ENCODE data around the gene HOXD1. TPM values are rescaled to one million over a fixed set of nuclear protein-coding genes. Genes with fewer than 3 reads are reported as not detected.

HOXD1 gene
- total RNA-seq (2021) = not detected in 2 replicates
- long read RNA-seq = 0 reads

- no peak within 1 kb of the TSS for H4K5ac ChIP-seq (ENCODE audit: insufficient read length, low read depth, low read length)
- Mint-ChIP-seq H3K27ac (no peak within 1 kb of the TSS), H3K4me1 (peaks cover 20 to 37% of the 10 kb centered on the region in 2 experiments), H3K27me3 (ENCODE audit: low read depth) (peaks cover 98% of the 10 kb centered on the region), H3K4me3 (peak within 1 kb of the TSS; percentile 54 to 83), H3K9me3 (peaks cover 0 to 3% of the 10 kb centered on the region in 2 experiments; a peak in 1 of 5 replicates), H3K36me3 (ENCODE audit: insufficient read depth in 1 of 3, low read depth in 3 of 3) (no peaks in the 10 kb centered on the region)
- no peak within 1 kb of the TSS for H3K18ac ChIP-seq (ENCODE audit: insufficient read length, low read depth, low read length)
- H3K27ac ChIP-seq (ENCODE audit: insufficient read length, low read depth, low read length) = no peak within 1 kb of the TSS
- H4K91ac ChIP-seq (ENCODE audit: insufficient read length, low read depth, low read length) = no peak within 1 kb of the TSS
- H2BK15ac ChIP-seq (ENCODE audit: low read depth, low read length) = no peak within 1 kb of the TSS
- H3K9ac ChIP-seq (ENCODE audit: extremely low read depth, insufficient read length, low read length) = no peak within 1 kb of the TSS
- H2AK5ac ChIP-seq (ENCODE audit: insufficient read length, low read length) = no peak within 1 kb of the TSS
- peaks cover 2% of the 10 kb centered on the region for H3K23me2 ChIP-seq (ENCODE audit: insufficient read length, low read depth, low read length, poor library complexity, severe bottlenecking)
- WGBS (ENCODE audit: extremely low coverage, insufficient read length, low lambda C conversion rate) = no CpG with 5 or more reads among the region's 68 CpGs
- H2BK5ac ChIP-seq (ENCODE audit: insufficient read length, low read length) = no peak within 1 kb of the TSS
- peak; percentile 81 for DNase-seq
- no peaks in the 10 kb centered on the region for H3K79me1 ChIP-seq (ENCODE audit: insufficient read depth, low read depth, low read length, poor library complexity, severe bottlenecking)
- no peaks in the 10 kb centered on the region for H4K20me1 ChIP-seq (ENCODE audit: control insufficient read depth, insufficient read depth, insufficient read length)
- H2BK20ac ChIP-seq (ENCODE audit: low read depth, low read length, poor library complexity, severe bottlenecking) = no peak within 1 kb of the TSS
- H3K4ac ChIP-seq (ENCODE audit: low read depth, low read length) = no peak within 1 kb of the TSS
- no peak within 1 kb of the TSS for H4K8ac ChIP-seq (replicated peaks; ENCODE audit: insufficient read length, low read depth, low read length)
- no peak within 1 kb of the TSS for H3T11ph ChIP-seq (ENCODE audit: low read length)
- no peak for TF ChIP-seq CTCF (conservative IDR thresholded peaks at IDR 0.05)
- H2AFZ ChIP-seq (ENCODE audit: low read length) = no peak within 1 kb of the TSS
- H3K27me3 ChIP-seq (ENCODE audit: insufficient read depth, low read length) = peaks cover 78% of the 10 kb centered on the region
- H3K14ac ChIP-seq (ENCODE audit: insufficient read depth, low read length) = no peak within 1 kb of the TSS
- no peak within 1 kb of the TSS for H3K56ac ChIP-seq (ENCODE audit: insufficient read length, low read depth, low read length)
- peaks cover 3% of the 10 kb centered on the region for H3K4me1 ChIP-seq (ENCODE audit: insufficient read depth, low read length)
- no peak within 1 kb of the TSS for H2BK12ac ChIP-seq (ENCODE audit: insufficient read length, low read depth, low read length)
- H3K4me2 ChIP-seq (ENCODE audit: insufficient read depth, insufficient read length, low read length) = peak within 1 kb of the TSS; percentile 59
- no peak within 1 kb of the TSS for H3K23ac ChIP-seq (ENCODE audit: insufficient read length, low read depth, low read length)
- no peaks in the 10 kb centered on the region for H3K79me2 ChIP-seq (ENCODE audit: insufficient read depth, low read length)
- H2BK120ac ChIP-seq (ENCODE audit: low read depth, low read length, poor library complexity, severe bottlenecking) = no peak within 1 kb of the TSS
- H3K9me3 ChIP-seq (ENCODE audit: control insufficient read depth, low read depth, low read length) = no peaks in the 10 kb centered on the region
Measured at GRCh38 chr2:176187899-176188773, at the start of gene HOXD1. HOXD1 (plus strand) TSS chr2:176188668; CDS start chr2:176188802, 134 bp downstream.
